ENCODE results near the gene SNAPC1. TPM values are rescaled to one million over a fixed set of nuclear protein-coding genes. Genes with fewer than 3 reads are reported as not detected.

SNAPC1 gene
- total and polyA plus RNA-seq, 2 donors (not counting 3 experiments of a cell fraction or from before 2014, with no cell fraction given): 12.7 to 14.3 TPM

GRCh38 chr14:61742371-61742770, 19.8 kb upstream of the SNAPC1 start:
- Histone ChIP-seq H3K4me1 (ENCODE audit: control insufficient read depth, extremely low read depth, insufficient read depth, low read length) (peaks cover 5% of the 10 kb centered on the region), H3K9me1 (replicated peaks; ENCODE audit: control insufficient read depth, extremely low read depth, insufficient read depth, low read length) (no peaks in the 10 kb centered on the region), H3K9me3 (replicated peaks; ENCODE audit: control insufficient read depth, insufficient read depth, low read length) (no peaks in the 10 kb centered on the region), H4K20me1 (replicated peaks; ENCODE audit: control insufficient read depth, extremely low read depth, insufficient read depth, low read length) (peaks cover 3% of the 10 kb centered on the region), H2AFZ (ENCODE audit: low read depth, low read length) (no peak overlapping the region), H3K27ac (ENCODE audit: insufficient read depth, low read depth, low read length) (no peak overlapping the region), H3K4me2 (ENCODE audit: insufficient read depth, low read length) (no peak overlapping the region), H3K9ac (replicated peaks; ENCODE audit: extremely low read depth, insufficient read depth, low read length) (no peak overlapping the region), H3K27me3 (ENCODE audit: control insufficient read depth in 2 of 2, insufficient read depth in 2 of 2, low read length in 2 of 2) (no peaks in the 10 kb centered on the region), H3K4me3 (replicated peaks in 1 of 3; ENCODE audit: insufficient read depth in 1 of 3, low read depth in 1 of 3, low read length in 3 of 3) (no peak overlapping the region), H3K36me3 (ENCODE audit: control insufficient read depth in 2 of 2, extremely low read depth in 1 of 2, insufficient read depth in 2 of 2, low read length in 2 of 2) (peaks cover 20 to 46% of the 10 kb centered on the region in 2 experiments), H3K79me2 (ENCODE audit: control insufficient read depth, insufficient read depth, low read length) (peaks cover 80% of the 10 kb centered on the region)
- BruUV-seq (replicated peaks): no TSS peak
- CTCF ChIA-PET: interaction anchor here (0.7 to 1.4 kb wide), 4 partner anchors 11 to 281 kb away, joined by 3 to 5 read pairs (median 4); partner anchors contain the start of gene SNAPC1
- POLR2A ChIA-PET: interaction anchor here (0.5 to 0.6 kb wide), 2 partner anchors 12 to 86 kb away, joined by 3 to 4 read pairs; no protein-coding TSS in a partner anchor
- dilution Hi-C loops (cut with MboI; ENCODE audit: extremely low pct_ligation_motif_present, low sequenced_read_pairs): loop anchor here (25.0 kb wide), 1 partner anchor 280 kb away; no protein-coding TSS in a partner anchor
- DNase-seq (ENCODE audit: low read depth, low spot score): no peak
- no peak for FAIRE-seq
- intact Hi-C loops (cut with micrococcal nuclease): no loop called here
- TF ChIP-seq POLR2A (IDR thresholded peaks at IDR 0.05; ENCODE audit: low read depth, low read length): no peak
- no peak for TF ChIP-seq FOS (IDR thresholded peaks at IDR 0.05; ENCODE audit: borderline replicate concordance, insufficient read depth, low read length)
- TF ChIP-seq EZH2 (IDR thresholded peaks at IDR 0.05; ENCODE audit: borderline replicate concordance, low read depth, low read length, severe bottlenecking): no peak
- no peak for TF ChIP-seq MYC (IDR thresholded peaks at IDR 0.05; ENCODE audit: low read depth, low read length)
- no peak for TF ChIP-seq CTCF (IDR thresholded peaks at IDR 0.05; ENCODE audit: extremely low read depth in 1 of 2, insufficient read depth in 1 of 2, low read depth in 1 of 2, low read length in 2 of 2)
- TF ChIP-seq JUN (IDR thresholded peaks at IDR 0.05; ENCODE audit: borderline replicate concordance, insufficient read depth, insufficient read length, low read depth): no peak
- TF ChIP-seq, protein P1, sequence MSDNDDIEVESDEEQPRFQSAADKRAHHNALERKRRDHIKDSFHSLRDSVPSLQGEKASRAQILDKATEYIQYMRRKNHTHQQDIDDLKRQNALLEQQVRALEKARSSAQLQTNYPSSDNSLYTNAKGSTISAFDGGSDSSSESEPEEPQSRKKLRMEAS (IDR thresholded peaks at IDR 0.05; ENCODE audit: insufficient read depth, insufficient read length): no peak
- no peak for TF ChIP-seq POLR2AphosphoS5 (IDR thresholded peaks at IDR 0.05; ENCODE audit: insufficient read depth, low read depth, low read length)
- no peak for TF ChIP-seq GATA2 (IDR thresholded peaks at IDR 0.05; ENCODE audit: insufficient read depth, insufficient read length, low read depth, low read length)

All from endothelial cell of umbilical vein (primary cell).